ENCODE measurements around the gene KDM5A.
"Not testable (repeated sequence)": the region's sequence is repeated elsewhere in the genome, so short reads cannot be mapped to it uniquely, and the experiment has no call there.

KDM5A gene

DNA sequence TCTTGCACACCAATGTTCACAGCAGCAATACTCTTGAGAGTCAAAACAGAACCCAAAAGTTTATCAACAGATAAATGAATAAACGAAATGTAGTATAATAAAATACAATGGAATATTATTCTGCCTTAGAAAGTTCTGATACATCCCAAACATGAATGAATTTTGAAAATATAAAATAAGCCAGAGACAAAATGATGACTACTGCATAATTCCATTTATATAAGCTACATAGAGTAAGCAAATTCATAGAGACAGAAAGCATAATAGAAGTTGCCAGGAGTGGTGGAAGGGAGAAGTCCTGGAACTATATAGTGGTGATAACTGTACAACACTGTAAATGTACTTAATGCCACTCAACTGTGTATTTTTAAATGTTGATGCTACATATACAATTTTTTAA is 21.1 kb downstream of the KDM5A start:
- H3K4me3 Mint-ChIP-seq = no peak overlapping the region
- peaks cover 3% of the 10 kb centered on the region for H3K27me3 Mint-ChIP-seq (ENCODE audit: low read depth, poor library complexity)
- no peak overlapping the region for H3K27ac Mint-ChIP-seq
- peaks cover 100% of the 10 kb centered on the region for H3K36me3 Mint-ChIP-seq (ENCODE audit: low read depth)
- no peaks in the 10 kb centered on the region for H3K4me1 Mint-ChIP-seq
- peaks cover 66% of the 10 kb centered on the region for H3K9me3 Mint-ChIP-seq
- TF ChIP-seq, protein P1, sequence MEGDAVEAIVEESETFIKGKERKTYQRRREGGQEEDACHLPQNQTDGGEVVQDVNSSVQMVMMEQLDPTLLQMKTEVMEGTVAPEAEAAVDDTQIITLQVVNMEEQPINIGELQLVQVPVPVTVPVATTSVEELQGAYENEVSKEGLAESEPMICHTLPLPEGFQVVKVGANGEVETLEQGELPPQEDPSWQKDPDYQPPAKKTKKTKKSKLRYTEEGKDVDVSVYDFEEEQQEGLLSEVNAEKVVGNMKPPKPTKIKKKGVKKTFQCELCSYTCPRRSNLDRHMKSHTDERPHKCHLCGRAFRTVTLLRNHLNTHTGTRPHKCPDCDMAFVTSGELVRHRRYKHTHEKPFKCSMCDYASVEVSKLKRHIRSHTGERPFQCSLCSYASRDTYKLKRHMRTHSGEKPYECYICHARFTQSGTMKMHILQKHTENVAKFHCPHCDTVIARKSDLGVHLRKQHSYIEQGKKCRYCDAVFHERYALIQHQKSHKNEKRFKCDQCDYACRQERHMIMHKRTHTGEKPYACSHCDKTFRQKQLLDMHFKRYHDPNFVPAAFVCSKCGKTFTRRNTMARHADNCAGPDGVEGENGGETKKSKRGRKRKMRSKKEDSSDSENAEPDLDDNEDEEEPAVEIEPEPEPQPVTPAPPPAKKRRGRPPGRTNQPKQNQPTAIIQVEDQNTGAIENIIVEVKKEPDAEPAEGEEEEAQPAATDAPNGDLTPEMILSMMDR (IDR thresholded peaks at IDR 0.05) = no peak
- DNase-seq = no peak

- H3K27me3 Mint-ChIP-seq (ENCODE audit: low read depth, poor library complexity) = peaks cover 3% of the 10 kb centered on the region
- no peak overlapping the region for H3K4me3 Mint-ChIP-seq
- peaks cover 63% of the 10 kb centered on the region for H3K9me3 Mint-ChIP-seq
- TF ChIP-seq, protein P1 (IDR thresholded peaks at IDR 0.05) = no peak
- DNase-seq = no peak
- peaks cover 100% of the 10 kb centered on the region for H3K36me3 Mint-ChIP-seq (ENCODE audit: low read depth)
- no peaks in the 10 kb centered on the region for H3K4me1 Mint-ChIP-seq
- no peak overlapping the region for H3K27ac Mint-ChIP-seq
Measured at GRCh38 chr12:366820-367219, 22.3 kb downstream of the KDM5A start.

- TF ChIP-seq, protein P1 (IDR thresholded peaks at IDR 0.05) = no peak
- Mint-ChIP-seq H3K27ac (no peak overlapping the region), H3K4me1 (no peaks in the 10 kb centered on the region), H3K4me3 (no peak overlapping the region), H3K36me3 (ENCODE audit: low read depth) (peaks cover 96% of the 10 kb centered on the region), H3K9me3 (peaks cover 50% of the 10 kb centered on the region), H3K27me3 (ENCODE audit: low read depth, poor library complexity) (no peaks in the 10 kb centered on the region)
- DNase-seq = no peak
Measured at GRCh38 chr12:359091-359490, 30.0 kb downstream of the KDM5A start.

- no peak overlapping the region for H3K4me3 Mint-ChIP-seq
- H3K9me3 Mint-ChIP-seq = peaks cover 37% of the 10 kb centered on the region
- TF ChIP-seq, protein P1 (IDR thresholded peaks at IDR 0.05) = no peak
- H3K27me3 Mint-ChIP-seq (ENCODE audit: low read depth, poor library complexity) = peaks cover 4% of the 10 kb centered on the region
- H3K4me1 Mint-ChIP-seq = no peaks in the 10 kb centered on the region
- peak overlapping the region; percentile 21 for H3K27ac Mint-ChIP-seq
- no peak for DNase-seq
- peaks cover 89% of the 10 kb centered on the region for H3K36me3 Mint-ChIP-seq (ENCODE audit: low read depth)
Measured at GRCh38 chr12:356276-356988, 32.7 kb downstream of the KDM5A start.

DNA sequence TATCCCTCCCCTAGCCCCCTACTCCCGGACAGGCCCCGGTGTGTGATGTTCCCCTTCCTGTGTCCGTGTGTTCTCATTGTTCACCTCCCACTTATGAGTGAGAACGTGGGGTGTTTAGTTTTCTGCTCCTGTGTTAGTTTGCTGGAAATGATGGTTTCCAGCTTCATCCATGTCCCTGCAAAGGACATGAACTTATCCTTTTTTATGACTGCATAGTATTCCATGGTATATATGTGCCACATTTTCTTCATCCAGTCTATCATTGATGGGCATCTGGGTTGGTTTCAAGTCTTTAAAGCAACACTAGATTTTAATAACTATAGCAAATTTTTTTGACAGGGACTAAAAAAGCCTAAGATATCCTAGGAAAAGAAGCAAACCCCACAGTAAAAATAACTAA is 37.9 kb downstream of the KDM5A start:
- not testable (repeated sequence) for DNase-seq; H3K4me1 Mint-ChIP-seq; H3K27ac Mint-ChIP-seq; H3K27me3 Mint-ChIP-seq (ENCODE audit: low read depth, poor library complexity); H3K4me3 Mint-ChIP-seq
- H3K36me3 Mint-ChIP-seq (ENCODE audit: low read depth) = peaks cover 88% of the 10 kb centered on the region
- peaks cover 43% of the 10 kb centered on the region for H3K9me3 Mint-ChIP-seq

DNA sequence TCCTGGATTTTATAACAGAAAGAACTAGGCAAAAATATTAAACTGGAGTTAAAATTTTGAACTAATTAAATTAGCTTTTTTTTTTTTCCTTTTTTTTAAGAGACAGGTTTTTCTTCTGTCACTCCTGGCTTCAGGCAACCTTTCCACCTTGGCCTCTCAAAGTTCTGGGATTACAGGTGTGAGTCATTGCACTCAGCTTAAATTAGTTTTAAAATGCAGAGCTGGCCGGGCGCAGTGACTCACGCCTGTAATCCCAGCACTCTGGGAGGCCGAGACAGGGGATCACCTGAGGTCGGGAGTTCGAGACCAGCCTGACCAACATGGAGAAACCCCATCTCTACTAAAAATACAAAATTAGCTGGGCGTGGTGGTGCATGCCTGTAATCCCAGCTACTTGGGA is 39.5 kb downstream of the KDM5A start:
- peaks cover 58% of the 10 kb centered on the region for H3K9me3 Mint-ChIP-seq
- H3K27ac Mint-ChIP-seq; H3K27me3 Mint-ChIP-seq (ENCODE audit: low read depth, poor library complexity); H3K4me3 Mint-ChIP-seq; DNase-seq; H3K4me1 Mint-ChIP-seq: not testable (repeated sequence)
- H3K36me3 Mint-ChIP-seq (ENCODE audit: low read depth) = peaks cover 89% of the 10 kb centered on the region

- H3K4me3 Mint-ChIP-seq; H3K27ac Mint-ChIP-seq; H3K27me3 Mint-ChIP-seq (ENCODE audit: low read depth, poor library complexity): not testable (repeated sequence)
- Mint-ChIP-seq H3K4me1 (peaks cover 11% of the 10 kb centered on the region), H3K9me3 (peaks cover 58% of the 10 kb centered on the region), H3K36me3 (ENCODE audit: low read depth) (peaks cover 98% of the 10 kb centered on the region)
- DNase-seq = peak; percentile 4
Measured at GRCh38 chr12:343036-343435, 46.1 kb downstream of the KDM5A start.
